Smooth muscle cell (in vitro differentiated cells): ENCODE measurements around the gene LIMA1. TPM values are rescaled to one million over a fixed set of nuclear protein-coding genes. Genes with fewer than 3 reads are reported as not detected.

Experiments
- DNase-seq: peaks from one replicate; lab custom pipeline; 2025; ENCODE audit not compliant: unreplicated experiment; lab: John Stamatoyannopoulos, UW
- H2AFZ ChIP-seq: fragments of 200-600 bp; sonication (generic); 2 replicates; pipeline ENCODE4 v1.6.0; 2016; ENCODE audit warnings: antibody characterized with exemption, low read depth, mild to moderate bottlenecking
- H3F3A ChIP-seq: fragments of 200-600 bp; sonication (generic); 2 replicates; pipeline ENCODE4 v1.6.0; 2017; ENCODE audit warnings: antibody characterized with exemption, low read depth
- H3K27ac ChIP-seq: fragments of 200-600 bp; sonication (generic); 2 replicates; pipeline ENCODE4 v1.5.1; 2016; ENCODE audit warnings: low read depth, mild to moderate bottlenecking
- H3K27me3 ChIP-seq: fragments of 200-600 bp; sonication (generic); 2 replicates; pipeline ENCODE4 v1.6.1; 2016; ENCODE audit warnings: low read depth, mild to moderate bottlenecking
- H3K36me3 ChIP-seq: fragments of 200-600 bp; sonication (generic); 2 replicates; pipeline ENCODE4 v1.5.1; 2016; ENCODE audit warnings: low read depth
- H3K4me1 ChIP-seq: fragments of 200-600 bp; sonication (generic); 2 replicates; pipeline ENCODE4 v1.5.1; 2016; ENCODE audit warnings: low read depth
- H3K4me2 ChIP-seq: fragments of 200-600 bp; sonication (generic); 2 replicates; pipeline ENCODE4 v1.6.0; 2016; ENCODE audit warnings: mild to moderate bottlenecking
- H3K4me3 ChIP-seq: fragments of 200-600 bp; sonication (generic); 2 replicates; pipeline ENCODE4 v1.5.1; 2016; ENCODE audit warnings: mild to moderate bottlenecking
- H3K79me2 ChIP-seq: fragments of 200-600 bp; sonication (generic); 2 replicates; pipeline ENCODE4 v1.6.0; 2016; ENCODE audit warnings: low read depth, mild to moderate bottlenecking
- H3K9ac ChIP-seq: fragments of 200-600 bp; sonication (generic); 2 replicates; pipeline ENCODE4 v1.6.0; 2016; ENCODE audit warnings: low read depth
- H3K9me3 ChIP-seq: fragments of 200-600 bp; sonication (generic); replicated peaks from 2 replicates; pipeline ENCODE4 v1.5.1; 2016; ENCODE audit warnings: low read depth
- H4K20me1 ChIP-seq: fragments of 200-600 bp; sonication (generic); 2 replicates; pipeline ENCODE4 v1.6.0; 2016; ENCODE audit warnings: low read depth
- CTCF ChIP-seq: fragments of 200-600 bp; sonication (generic); IDR thresholded peaks from 2 replicates; pipeline ENCODE4 v1.5.1; 2017; ENCODE audit warnings: borderline replicate concordance, mild to moderate bottlenecking, antibody characterized with exemption; ENCODE audit not compliant: insufficient read depth, poor library complexity, severe bottlenecking
- WGBS: methylation state at CpG from one replicate; pipeline ENCODE4 v1.1.7; 2016; ENCODE audit warnings: low lambda C conversion rate; 5-methylcytosine and 5-hydroxymethylcytosine counted together
- microRNA counts: library from miRNA; unstranded; fragments of <30 nt; microRNA quantifications from one replicate; lab custom pipeline; 2016
- microRNA-seq: library from miRNA; unstranded; fragments of <30 nt; microRNA quantifications from one replicate; pipeline ENCODE4, GENCODE V29; 2016; ENCODE audit warnings: borderline number of aligned reads
- polyA plus RNA-seq: library from polyadenylated mRNA; unstranded; fragments of >200 nt; fragmentation: Nextera tagmentation; extraction: Ambion mirVana; gene quantifications from 2 replicates; pipeline ENCODE4 v1.2.1, GENCODE V29; 2016
- small RNA-seq: library from RNA; depleted of rRNA; stranded (forward); fragments of <200 nt; gene quantifications from one replicate; pipeline ENCODE3, GENCODE V24; 2014
- total RNA-seq: library from RNA; depleted of rRNA; stranded (reverse); fragments of >200 nt; gene quantifications from 2 replicates; pipeline ENCODE4 v1.2.3, GENCODE V29; 2014

The LIMA1 gene
- total and polyA plus RNA-seq, 2 experiments from 2014 or later = 39.6 to 154 TPM

GRCh38 chr12:50127546-50127945, 155.8 kb downstream of the LIMA1 start:
- no peaks in the 10 kb centered on the region for H3K4me1 ChIP-seq
- peaks cover 9% of the 10 kb centered on the region for H3F3A ChIP-seq
- no peak overlapping the region for H3K4me3 ChIP-seq
- H3K9me3 ChIP-seq = no peaks in the 10 kb centered on the region
- no peak overlapping the region for H3K27ac ChIP-seq
- no peak for TF ChIP-seq CTCF
- no peak overlapping the region for H3K9ac ChIP-seq
- no peaks in the 10 kb centered on the region for H3K27me3 ChIP-seq
- no peak overlapping the region for H3K4me2 ChIP-seq
- DNase-seq = no peak
- peaks cover 16% of the 10 kb centered on the region for H4K20me1 ChIP-seq
- peaks cover 10% of the 10 kb centered on the region for H3K36me3 ChIP-seq
- H3K79me2 ChIP-seq = no peaks in the 10 kb centered on the region
- no peak overlapping the region for H2AFZ ChIP-seq
- 94% methylated on average over 2 of the region's 2 CpGs for WGBS

MicroRNAs within 50 kb of the gene (microRNA counts, 767-probe panel; counts per million panel counts)
- microRNA hsa-miR-1293 (lab: Ali Mortazavi, UCI) = 183 counts per million

Small RNA genes within 50 kb of the gene (microRNA-seq; reads per million reads assigned to microRNA genes)
- gene MIR1293 = 2.3 reads per million

Small RNA genes within 50 kb of the gene (small RNA-seq; reads per million reads assigned to genes)
- gene MIR1293 (0.74 reads per million, percentile 24 among the genes with 10 or more reads in this experiment), gene RNU6-1093P (not detected)

Other genes starting within 250 kb of the LIMA1 start
- gene ASIC1, start 225.9 kb downstream of the LIMA1 start, total RNA-seq = 0.36 and 0.45 TPM in 2 replicates
- gene ASIC1, start 225.9 kb downstream of the LIMA1 start, polyA plus RNA-seq = 0.69 and 1.5 TPM in 2 replicates
- gene SMARCD1, start 198.2 kb downstream of the LIMA1 start, total RNA-seq = 39.6 and 47.8 TPM in 2 replicates
- gene SMARCD1, start 198.2 kb downstream of the LIMA1 start, polyA plus RNA-seq = 24.1 and 28.3 TPM in 2 replicates
- gene GPD1, start 179.5 kb downstream of the LIMA1 start, total RNA-seq = not detected in 2 replicates
- 0.24 TPM in 1 of 2 replicates, not detected in the other for gene GPD1, start 179.5 kb downstream of the LIMA1 start, polyA plus RNA-seq
- gene COX14, start 171.3 kb downstream of the LIMA1 start, total RNA-seq = 14.7 and 18.6 TPM in 2 replicates
- gene COX14, start 171.3 kb downstream of the LIMA1 start, polyA plus RNA-seq = 67.9 and 71.3 TPM in 2 replicates
- gene CERS5, start 116.2 kb downstream of the LIMA1 start, total RNA-seq = 53.5 and 58.1 TPM in 2 replicates
- gene CERS5, start 116.2 kb downstream of the LIMA1 start, polyA plus RNA-seq = 95.7 and 102 TPM in 2 replicates
- gene FAM186A, start 113.1 kb upstream of the LIMA1 start, total RNA-seq = not detected in 2 replicates
- gene FAM186A, start 113.1 kb upstream of the LIMA1 start, polyA plus RNA-seq = not detected in 2 replicates
- 37.9 and 42.8 TPM in 2 replicates for gene LARP4, start 117.4 kb upstream of the LIMA1 start, total RNA-seq
- 11.7 and 16.2 TPM in 2 replicates for gene LARP4, start 117.4 kb upstream of the LIMA1 start, polyA plus RNA-seq
- 35.2 and 36.6 TPM in 2 replicates for gene DIP2B, start 221.5 kb upstream of the LIMA1 start, total RNA-seq
- gene DIP2B, start 221.5 kb upstream of the LIMA1 start, polyA plus RNA-seq = 5.8 and 14.4 TPM in 2 replicates